GM19452 (cell line): ENCODE results near the gene RNF187.
"Not testable (repeated sequence)": the region's sequence is repeated elsewhere in the genome, so short reads cannot be mapped to it uniquely, and the experiment has no call there.

Experiments
- ATAC-seq: cut with Tn5 transposase; IDR thresholded peaks from one replicate; pipeline ENCODE4 v1.9.1; 2021; ENCODE audit not compliant: unreplicated experiment

RNF187 gene

DNA sequence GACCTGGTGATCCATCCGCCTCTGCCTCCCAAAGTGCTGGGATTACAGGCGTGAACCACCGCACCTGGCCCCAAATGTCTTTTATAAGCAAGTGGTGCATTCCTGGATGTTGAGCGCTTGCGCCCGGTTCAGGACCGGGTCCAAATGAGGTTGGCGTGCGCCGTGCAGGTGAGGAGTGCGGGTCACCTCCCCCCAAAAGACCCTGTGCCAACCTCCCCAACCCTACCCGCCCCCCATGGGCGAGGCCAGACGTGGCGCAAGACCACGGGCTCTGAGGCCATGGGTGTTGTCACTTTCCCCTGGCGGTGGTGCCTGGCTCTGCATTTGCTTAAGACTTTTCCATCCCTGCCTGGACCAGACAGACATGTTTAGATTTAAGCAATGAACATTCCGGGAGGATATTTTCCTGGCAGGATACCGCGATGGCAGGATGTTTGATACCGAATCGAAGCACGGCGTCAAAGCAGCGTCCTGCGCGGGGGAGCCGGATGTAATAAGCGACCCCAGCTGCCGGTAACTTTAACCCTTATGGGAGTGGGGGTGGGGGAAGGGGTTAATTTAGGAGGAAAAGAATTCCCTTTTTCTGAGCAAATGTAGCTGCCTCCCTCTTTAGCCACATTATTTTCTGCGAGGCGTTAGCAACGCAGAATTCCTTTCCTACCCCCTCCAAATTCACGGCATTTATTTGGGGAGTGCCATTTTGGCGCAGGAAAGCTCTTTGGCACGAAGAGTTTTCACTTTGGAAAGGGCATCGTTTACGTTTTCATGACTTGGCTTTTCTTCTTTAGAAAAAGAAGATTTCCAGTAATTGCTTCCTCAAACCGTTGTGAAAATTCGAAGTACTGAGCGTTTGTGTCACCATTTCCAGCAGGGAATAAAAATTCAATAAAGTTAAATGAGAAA, 27.8 kb upstream of the RNF187 start:
- no peak for ATAC-seq

DNA sequence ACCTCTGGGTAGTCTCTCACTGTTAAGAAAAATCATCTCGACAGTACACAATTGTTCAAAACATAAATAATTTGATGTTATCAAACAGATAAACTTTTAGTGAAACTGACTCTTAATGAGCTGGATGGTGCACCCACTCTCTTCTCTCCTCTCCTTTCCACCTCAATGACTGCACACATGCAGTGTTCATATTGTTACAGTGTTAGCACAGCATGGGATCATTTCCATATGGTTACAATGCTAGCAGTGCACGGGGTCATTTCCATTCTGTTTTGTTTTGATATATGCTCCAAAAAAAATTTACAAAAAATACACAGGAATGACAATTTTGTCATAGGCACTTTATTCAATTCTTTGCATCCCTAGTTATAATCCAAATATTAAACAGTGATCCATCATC, 26.4 kb upstream of the RNF187 start:
- ATAC-seq = no peak

DNA sequence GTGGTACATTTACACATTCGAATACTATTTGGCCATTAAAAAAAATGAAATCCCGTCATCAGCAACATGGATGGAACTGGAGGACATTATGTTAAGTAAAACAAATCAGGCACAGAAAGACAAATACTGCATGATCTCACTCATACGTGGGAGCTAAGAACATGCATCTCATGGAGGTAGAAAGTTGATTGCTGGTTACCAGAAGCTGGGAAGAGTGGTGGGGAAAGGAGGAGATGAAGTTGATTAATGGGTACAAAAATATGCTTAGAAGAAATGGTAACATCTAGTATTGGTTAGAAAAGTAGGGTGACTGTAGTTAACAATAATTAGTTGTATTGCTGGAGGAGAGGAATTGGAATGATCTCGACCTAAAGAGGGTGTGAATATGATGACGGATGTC, 24.6 kb upstream of the RNF187 start:
- no peak for ATAC-seq

DNA sequence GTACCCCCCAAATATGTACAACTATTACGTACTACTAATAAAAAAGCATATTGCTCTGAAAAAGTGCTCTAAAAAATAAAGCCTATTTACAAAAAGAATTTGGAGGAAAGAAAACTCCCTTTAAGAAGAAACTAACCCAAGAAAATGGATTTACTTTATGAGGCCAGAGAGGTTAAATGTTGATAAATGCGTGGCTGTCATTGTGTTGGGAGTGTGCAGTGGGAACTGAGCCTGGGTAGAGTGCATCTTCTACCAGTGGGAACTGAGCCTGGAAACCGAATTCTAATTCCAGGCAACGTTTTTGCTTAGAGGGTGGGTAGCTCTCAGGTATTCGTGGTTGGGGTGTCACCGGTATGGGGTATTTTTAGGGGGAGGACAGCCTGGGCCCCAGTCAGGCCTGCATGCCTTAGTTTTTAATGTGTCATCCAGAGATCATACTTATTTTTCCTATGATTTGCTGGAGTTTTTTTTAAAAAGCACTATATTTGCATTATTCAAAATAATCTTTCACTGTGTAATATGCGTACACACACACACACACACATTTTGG, 24.1 kb upstream of the RNF187 start:
- ATAC-seq = no peak

DNA sequence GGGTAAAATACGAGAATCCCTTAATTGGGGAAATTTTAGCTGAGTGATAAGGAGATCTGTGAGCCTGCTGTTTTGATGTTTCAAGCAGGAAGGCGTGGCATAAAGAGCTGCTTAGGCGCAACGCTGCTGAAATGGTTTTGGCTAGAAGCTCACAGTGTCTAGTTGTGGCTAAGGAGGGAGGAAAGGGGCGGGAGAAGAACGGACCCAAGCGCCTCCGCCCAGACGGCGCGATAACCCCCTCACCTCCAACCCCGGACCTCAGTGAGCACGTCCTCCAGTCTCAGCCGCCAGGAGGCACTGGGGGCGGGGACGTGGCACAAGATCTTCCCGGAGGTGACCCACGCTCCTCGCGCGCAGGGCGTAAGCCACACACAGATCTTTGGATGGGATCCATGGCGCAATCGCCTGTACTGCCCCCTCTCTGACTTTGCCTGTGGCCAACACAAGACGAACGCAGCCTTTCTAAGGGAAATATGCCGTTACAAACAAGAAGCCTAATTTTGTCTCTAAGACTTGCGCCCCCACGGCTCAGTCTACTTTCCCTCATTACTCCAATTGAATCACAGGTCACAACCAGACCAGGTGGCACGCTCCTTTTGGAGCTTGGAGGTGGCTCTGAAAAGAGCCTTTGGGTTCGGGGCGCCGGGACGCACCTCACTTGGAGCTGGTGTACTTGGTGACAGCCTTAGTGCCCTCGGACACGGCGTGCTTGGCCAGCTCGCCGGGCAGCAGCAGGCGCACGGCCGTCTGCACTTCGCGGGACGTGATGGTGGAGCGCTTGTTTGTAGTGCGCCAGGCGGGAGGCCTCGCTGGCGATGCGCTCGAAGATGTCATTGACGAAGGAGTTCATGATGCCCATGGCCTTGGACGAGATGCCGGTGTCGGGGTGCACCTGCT, 23.4 kb upstream of the RNF187 start:
- ATAC-seq = no peak

DNA sequence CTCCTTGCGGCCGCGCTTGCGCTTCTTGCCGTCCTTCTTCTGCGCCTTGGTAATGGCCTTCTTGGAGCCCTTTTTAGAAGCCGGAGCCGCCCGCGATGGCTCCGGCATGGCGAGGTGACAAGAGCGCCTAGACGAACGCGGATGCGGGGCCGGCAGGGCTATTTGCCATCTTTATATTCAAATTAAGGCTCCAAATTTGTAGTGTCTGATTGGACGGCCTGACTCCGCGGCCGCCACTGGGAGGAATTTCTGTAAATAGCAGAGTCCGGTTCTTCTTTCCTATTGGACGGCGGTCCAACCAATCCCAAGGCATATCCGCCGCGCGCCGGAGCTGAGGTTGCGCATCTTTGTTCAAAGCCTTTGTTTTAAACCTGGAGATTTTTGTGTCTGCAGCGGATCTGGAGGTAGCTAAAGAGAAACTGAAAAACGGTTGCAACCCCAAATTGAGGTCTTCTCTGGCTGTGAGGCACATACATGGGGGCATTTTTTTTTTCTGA, 22.6 kb upstream of the RNF187 start:
- peak; percentile 80 for ATAC-seq

DNA sequence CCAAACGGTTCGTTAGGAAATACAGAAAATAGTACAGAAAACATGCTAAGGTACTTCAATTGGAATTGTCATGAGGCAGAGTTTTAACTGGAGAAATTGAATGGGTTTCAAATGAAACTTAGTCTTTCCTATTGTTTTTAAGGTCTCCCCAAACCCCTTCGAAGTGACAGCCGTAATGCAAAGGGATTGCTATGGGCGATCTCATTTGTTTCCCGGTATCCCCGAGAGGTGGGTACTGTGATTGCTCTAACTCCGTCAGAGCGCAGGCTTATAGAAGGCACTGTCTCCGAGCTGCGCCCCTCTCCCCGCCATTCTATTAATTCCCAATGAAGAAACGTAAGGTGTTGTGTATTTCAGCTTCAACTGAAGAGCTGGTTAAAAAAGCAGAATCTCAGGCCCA, 22.0 kb upstream of the RNF187 start:
- ATAC-seq = no peak

DNA sequence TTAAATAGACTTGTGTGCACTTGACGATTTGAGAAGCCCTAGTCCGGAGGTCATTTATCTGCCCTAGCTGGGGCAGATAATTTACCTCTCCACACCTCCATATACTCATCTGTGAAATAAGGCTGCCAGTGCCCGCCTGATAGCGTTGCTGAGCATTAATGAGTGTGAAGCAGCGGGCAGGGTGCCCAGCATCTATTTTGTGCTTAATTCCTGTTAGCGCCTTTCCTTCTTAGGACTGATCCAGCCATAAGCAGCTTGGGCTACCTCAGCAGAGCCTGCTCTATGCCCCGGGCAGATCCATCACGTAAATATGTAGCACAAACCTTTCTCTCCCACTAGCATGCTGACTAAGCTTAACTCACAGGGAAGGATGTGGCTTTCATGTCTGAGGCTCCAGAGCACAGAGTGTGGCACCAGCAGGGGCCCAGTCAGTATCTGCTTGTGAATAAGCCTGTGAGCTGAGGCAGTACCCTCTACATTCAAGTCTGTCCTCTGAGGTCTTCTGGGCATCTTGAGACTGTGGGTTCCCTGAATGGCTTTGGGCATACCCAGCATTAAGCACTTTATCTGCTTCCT, 21.5 kb upstream of the RNF187 start:
- no peak for ATAC-seq

DNA sequence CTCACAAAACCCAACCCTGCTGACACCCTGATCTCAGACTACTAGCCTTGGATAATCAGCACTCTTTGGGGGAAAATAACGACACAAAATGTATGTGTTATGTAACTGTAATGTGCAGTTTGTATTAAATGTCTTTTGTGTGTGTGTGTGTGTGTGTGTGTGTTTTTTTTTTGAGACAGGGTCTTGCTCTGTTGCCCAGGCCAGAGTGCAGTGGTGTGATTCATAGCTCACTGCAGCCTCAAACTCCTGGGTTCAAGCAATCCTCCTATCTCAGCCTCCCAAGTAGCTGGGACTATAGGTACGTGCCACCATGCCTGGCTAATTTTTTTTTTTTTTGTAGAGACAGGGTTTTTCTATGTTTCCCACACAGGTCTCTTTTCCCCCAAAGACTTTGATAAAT, 19.0 kb upstream of the RNF187 start:
- ATAC-seq = not testable (repeated sequence)

DNA sequence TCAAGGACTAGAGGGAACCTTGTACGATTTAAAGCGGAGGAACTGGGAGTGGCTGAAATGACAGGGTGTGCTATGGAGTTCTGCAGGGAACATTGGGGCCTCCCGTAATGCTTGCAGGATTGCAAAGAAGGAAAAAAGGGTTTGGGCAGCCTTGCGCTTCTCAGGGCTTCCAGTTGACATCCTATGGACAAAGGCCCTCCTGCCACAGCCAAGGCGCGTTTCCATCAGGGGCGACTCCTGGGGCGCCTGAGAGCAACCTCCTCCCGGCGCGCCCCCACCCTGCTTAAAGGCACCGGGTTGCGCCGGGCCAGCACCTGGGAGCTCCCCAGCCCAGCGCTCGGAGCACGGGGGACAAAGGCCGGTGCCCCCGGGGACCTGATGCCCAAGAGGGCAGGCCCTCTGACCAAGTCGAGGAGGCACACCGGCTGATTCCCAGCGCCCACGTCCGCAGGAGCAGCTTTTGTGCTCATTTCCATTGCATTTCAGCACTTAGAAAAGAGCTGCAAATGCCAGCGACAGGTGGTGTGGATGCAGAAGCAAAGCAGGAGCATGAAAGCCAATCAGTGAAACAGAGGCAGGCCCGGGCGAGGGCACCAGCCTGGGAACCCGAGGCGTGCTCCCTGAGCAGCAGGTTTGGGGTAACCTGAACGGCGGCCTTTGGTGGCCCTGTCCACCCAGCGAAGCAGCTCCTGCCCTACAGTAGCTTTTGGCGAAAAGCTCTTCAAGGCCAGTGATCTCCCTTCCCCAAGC, 17.6 kb upstream of the RNF187 start:
- no peak for ATAC-seq

DNA sequence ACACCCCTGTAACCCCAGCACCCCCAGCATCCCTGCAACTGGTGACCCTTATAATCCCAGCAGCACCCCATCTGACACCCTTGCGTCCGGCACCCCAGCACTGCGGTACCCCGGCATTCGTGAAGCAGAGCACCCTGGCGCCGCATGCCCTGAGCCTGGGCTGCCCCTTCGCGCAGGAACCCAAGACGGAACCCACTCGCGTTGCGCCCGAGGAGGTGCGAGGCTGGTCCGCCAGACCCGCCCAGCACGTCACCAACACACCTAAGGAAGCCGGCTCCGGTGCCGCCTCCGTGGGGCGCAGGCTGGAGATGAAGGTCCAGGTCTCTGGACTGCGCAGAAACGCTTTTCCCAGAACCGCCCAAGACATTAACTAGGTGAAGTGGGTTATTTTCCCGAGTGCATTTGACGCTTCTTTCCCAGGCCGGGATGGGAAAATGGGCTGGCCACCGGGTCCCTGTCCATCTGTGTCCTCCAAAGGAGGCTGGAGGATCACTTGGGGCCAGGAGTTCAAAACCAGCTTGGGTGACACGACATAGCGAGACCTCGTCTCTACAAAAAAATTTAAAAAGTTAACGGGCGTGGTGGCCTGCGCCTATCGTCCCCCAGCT, 15.9 kb upstream of the RNF187 start:
- ATAC-seq = no peak

DNA sequence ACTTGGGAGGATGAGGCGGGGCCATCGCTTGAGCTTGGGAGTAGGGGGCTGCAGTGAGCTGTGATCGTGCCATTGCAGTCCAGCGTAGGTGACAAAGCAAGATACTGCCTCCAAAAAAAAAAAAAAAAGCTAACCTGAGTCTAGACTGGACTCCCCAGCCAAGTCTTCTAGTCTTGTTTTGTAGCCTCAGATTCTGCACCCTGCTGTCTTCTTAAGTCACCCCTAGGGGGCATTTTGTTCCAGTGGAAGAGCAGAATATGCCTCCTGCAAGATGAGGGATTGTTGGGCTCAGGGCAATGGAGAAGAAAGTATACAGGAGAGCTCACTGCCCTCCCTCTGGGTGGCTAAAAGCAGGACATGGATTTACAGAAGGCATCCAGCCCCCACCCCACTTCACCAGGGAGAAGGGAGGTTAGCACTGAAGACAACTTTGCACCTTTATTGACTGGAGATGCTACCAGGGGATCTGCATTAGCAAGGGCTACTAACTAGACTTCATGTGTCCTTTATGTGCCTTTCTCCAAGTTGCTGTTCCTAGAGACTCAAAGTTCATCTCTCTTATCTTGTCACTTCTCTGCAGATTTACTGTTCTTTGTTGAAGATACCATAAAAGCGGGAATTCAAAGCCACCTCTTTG, 15.3 kb upstream of the RNF187 start:
- ATAC-seq = no peak

DNA sequence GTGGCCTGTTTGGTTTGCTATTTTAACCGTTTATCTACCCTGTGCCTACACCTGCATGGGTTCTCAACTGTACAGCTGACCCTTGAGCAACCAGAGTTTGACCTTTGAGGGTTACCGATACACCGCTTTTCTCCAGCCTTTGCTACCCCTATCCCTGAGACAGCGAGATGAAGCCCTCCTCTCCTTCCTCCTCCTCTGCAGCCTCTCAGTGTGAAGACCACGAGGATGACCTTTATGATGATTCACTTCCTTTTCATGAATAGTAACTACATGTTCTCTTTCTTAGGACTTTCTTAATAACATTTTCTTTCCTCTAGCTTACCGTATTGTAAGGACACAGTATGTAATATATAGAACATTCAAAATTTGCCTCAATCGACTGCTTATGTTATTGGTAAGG, 14.5 kb upstream of the RNF187 start:
- ATAC-seq = no peak

DNA sequence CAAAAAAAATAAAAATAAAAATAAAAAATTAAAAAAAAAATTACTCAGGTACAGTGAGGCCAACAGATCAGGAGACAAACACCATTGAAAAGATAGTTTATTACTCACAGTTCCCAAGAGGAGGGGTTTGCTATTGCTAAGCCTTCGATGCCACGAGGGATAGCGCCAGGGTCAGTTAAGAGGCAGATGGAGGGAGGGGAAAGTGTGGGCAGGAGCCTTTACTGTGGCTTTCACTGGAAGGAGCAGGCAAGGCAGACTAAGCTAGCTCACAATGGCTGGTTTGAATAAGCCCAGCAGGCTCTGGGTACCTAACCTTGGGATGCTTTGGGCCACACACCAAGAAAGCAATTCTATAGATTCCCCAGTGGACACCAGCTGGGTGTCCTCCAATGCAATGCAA, 12.7 kb upstream of the RNF187 start:
- no peak for ATAC-seq

DNA sequence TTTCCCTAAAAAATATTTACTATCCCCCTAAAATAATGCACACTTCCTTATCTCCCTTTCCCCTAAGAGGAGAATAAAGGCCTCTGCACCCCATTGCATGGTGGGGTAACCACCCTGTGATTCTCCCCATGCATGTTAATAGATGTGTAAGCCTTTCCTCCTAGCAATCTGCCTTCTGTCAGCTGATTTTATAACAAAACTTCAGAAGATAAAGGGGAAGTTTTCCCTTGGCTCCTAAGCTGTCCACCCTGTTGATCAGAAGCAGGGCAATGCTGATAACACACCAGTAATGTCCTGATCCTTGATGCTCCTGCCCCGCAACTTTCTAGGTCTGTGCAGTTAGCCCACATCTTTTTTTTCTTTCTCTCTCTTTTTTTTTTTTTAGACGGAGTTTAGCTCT, 11.4 kb upstream of the RNF187 start:
- ATAC-seq = no peak

DNA sequence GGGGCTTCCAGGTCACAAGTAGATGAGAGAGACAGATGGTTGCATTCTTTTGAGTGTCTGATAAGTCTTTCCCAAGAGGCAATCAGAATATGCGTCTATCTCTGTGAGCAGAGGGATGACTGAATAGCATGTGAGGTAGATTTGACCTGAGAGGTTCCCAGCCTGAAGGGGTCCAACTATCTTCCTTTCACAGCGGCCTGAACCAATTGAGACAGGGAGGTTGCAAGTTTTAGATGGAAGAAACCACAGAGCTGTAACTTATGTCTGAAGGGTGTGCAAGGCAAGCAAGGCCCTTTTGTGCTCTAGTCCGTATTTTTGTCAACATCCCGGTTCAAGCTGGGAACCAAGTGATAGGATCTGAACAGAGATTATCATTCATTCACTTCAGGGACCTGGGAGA, 9.9 kb upstream of the RNF187 start:
- ATAC-seq = no peak

DNA sequence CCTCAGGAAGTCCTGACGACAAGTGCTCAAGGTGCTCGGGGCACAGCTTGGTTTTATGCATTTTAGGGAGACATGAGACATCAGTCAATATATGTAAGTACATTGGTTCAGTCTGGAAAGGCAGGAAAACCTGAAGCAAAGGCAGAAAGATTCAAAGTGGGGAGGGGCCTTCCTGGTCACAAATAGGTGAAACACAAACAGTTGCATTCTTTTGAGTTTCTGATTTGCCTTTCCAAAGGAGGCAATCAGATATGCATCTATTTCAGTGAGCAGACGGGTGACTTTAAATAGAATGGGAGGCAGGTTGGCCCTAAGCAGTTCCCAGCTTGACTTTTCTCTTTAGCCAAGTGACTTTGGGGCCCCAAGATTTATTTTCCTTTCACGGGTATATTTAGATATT, 8.9 kb upstream of the RNF187 start:
- ATAC-seq = no peak

DNA sequence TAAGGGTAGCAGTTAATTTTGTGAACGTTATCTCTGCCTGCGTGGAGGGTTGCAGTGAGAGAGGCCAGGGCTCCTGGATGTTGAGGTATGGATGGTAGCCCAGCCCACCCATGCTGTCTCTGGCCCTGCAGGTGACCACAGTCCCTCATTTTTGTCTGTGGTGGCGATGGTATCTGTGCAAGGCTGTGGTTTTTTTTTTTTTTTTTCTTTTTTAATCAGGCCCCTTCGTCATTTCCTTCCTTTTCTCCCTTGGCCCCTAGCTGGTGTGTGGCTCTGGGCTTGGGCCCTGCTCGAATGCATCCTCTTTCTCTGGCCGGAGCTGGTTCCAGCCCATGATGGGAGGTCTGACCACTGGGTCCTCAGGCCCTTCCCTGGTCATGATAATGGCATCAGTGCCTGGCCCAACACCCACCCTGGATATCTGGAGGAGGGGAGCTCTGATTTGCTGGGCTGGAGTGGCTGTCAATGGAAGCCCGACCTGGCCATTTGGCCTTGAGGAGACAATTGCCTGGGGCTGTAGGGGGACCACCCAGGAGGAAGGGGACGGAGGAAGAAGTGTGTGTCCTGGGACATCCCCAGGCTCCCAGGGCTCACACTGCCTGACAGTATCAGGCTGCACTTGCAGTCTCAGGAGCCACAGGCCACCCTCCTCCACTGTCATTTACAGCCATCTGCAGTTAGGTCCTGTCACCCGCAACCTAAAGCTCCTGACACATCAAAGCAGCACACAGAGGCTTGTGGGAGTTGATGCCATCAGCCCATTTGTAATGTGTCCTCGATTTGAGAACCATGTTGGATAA, 8.1 kb upstream of the RNF187 start:
- no peak for ATAC-seq

DNA sequence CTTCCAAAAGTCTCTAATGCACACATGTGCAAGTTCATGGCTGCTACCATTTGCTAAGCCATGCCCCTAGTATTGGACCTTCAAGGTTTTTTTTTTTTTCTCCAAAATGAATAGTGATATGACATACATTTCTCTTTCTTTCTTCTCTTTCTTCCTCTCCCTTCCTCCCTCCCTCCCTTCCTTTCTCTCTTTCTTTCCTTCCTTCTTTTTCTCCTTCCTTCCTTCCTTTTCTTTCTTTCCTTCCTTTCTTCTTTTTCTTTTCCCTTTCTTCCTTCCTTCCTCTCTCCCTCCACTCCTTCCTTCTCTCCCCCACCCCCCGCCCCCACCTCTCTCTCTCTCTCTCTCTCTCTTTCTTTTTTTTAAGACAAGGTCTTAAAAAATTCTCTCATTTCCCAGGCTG, 3.4 kb upstream of the RNF187 start:
- ATAC-seq = no peak
